Stimulated activated CD8-positive, alpha-beta memory T cell treated with anti-CD3 and anti-CD28 coated beads, Interleukin-7, amount 100 ng/mL, for 1 hour (primary cell): ENCODE measurements around the gene SPOCD1.

Experiments
- DNase-seq, 2 donors: peaks; one replicate each; pipeline ENCODE4 v3.0.0-alpha.2; 2020; ENCODE audit warnings: low read depth in 2 of 2

Gene SPOCD1

GRCh38 chr1:31815752-31816500, at the start of gene SPOCD1:
TSS of gene SPOCD1 (minus strand) at chr1:31816022. CDS start at chr1:31815333, 689 bp downstream.
- DNase-seq: peak; percentile 53 to 63

GRCh38 chr1:31862071-31862470, 46.2 kb upstream of the SPOCD1 start:
- no peak for DNase-seq

- no peak for DNase-seq
These were observed 45.5 kb upstream of the SPOCD1 start for GRCh38 chr1:31861346-31861745.

- DNase-seq: no peak
These were observed 44.8 kb upstream of the SPOCD1 start for GRCh38 chr1:31860581-31860980.

GRCh38 chr1:31859719-31860118, 43.9 kb upstream of the SPOCD1 start:
- no peak for DNase-seq

- DNase-seq: no peak
These were observed 43.2 kb upstream of the SPOCD1 start for GRCh38 chr1:31859044-31859443.

- DNase-seq: no peak
These were observed 42.0 kb upstream of the SPOCD1 start for GRCh38 chr1:31857863-31858262.

- no peak for DNase-seq
These were observed 40.3 kb upstream of the SPOCD1 start for GRCh38 chr1:31856140-31856539.

- no peak for DNase-seq
These were observed 39.4 kb upstream of the SPOCD1 start for GRCh38 chr1:31855038-31855845.

GRCh38 chr1:31849653-31850052, 33.8 kb upstream of the SPOCD1 start:
- DNase-seq: no peak

GRCh38 chr1:31848381-31848897, 32.6 kb upstream of the SPOCD1 start:
- no peak for DNase-seq

GRCh38 chr1:31846484-31846883, 30.7 kb upstream of the SPOCD1 start:
- no peak for DNase-seq

- no peak for DNase-seq
These were observed 27.7 kb upstream of the SPOCD1 start for GRCh38 chr1:31843506-31843905.

- no peak for DNase-seq
These were observed 24.0 kb upstream of the SPOCD1 start for GRCh38 chr1:31839662-31840343.

GRCh38 chr1:31837451-31838158, 21.8 kb upstream of the SPOCD1 start:
- DNase-seq: no peak

GRCh38 chr1:31836638-31837037, 20.8 kb upstream of the SPOCD1 start:
- no peak for DNase-seq

GRCh38 chr1:31835415-31835814, 19.6 kb upstream of the SPOCD1 start:
- no peak for DNase-seq

- no peak for DNase-seq
These were observed 18.7 kb upstream of the SPOCD1 start for GRCh38 chr1:31834501-31834900.

- no peak for DNase-seq
These were observed 15.9 kb upstream of the SPOCD1 start for GRCh38 chr1:31831397-31832378.

GRCh38 chr1:31830511-31830910, 14.7 kb upstream of the SPOCD1 start:
- no peak for DNase-seq
